H9 (cell line): ENCODE measurements around the gene DDI1. TPM values are rescaled to one million over a fixed set of nuclear protein-coding genes. Genes with fewer than 3 reads are reported as not detected.

Experiments used
- DNase-seq: peaks from one replicate; pipeline ENCODE4 v3.0.0-alpha.2; 2017
- H2AFZ ChIP-seq: one replicate; pipeline ENCODE4 v1.6.1; 2013; ENCODE audit warnings: mild to moderate bottlenecking, low read length, control low read depth, moderate library complexity
- H2AK5ac ChIP-seq: 2 replicates; pipeline ENCODE4 v1.6.1; 2013; ENCODE audit warnings: low read length, control low read depth, mixed read lengths; ENCODE audit not compliant: insufficient read length
- H2BK120ac ChIP-seq: one replicate; pipeline ENCODE4 v1.6.1; 2013; ENCODE audit warnings: low read depth, mild to moderate bottlenecking, low read length, control low read depth, inconsistent platforms; ENCODE audit not compliant: poor library complexity, severe bottlenecking
- H2BK12ac ChIP-seq: 2 replicates; pipeline ENCODE4 v1.6.1; 2013; ENCODE audit warnings: low read length, control low read depth, mixed read lengths, low read depth; ENCODE audit not compliant: insufficient read length
- H2BK15ac ChIP-seq: 2 replicates; pipeline ENCODE4 v1.6.1; 2013; ENCODE audit warnings: low read depth, low read length, control low read depth
- H2BK20ac ChIP-seq: one replicate; pipeline ENCODE4 v1.6.1; 2013; ENCODE audit warnings: low read depth, mild to moderate bottlenecking, low read length, control low read depth, inconsistent platforms; ENCODE audit not compliant: poor library complexity, severe bottlenecking
- H2BK5ac ChIP-seq: 2 replicates; pipeline ENCODE4 v1.6.1; 2013; ENCODE audit warnings: low read length, control low read depth, mixed read lengths; ENCODE audit not compliant: insufficient read length
- H3K14ac ChIP-seq: 2 replicates; pipeline ENCODE4 v1.6.1; 2013; ENCODE audit warnings: low read length, control low read depth; ENCODE audit not compliant: insufficient read depth
- H3K18ac ChIP-seq: 2 replicates; pipeline ENCODE4 v1.6.1; 2013; ENCODE audit warnings: low read depth, mild to moderate bottlenecking, mixed read lengths, low read length, control low read depth; ENCODE audit not compliant: insufficient read length
- H3K23ac ChIP-seq: 2 replicates; pipeline ENCODE4 v1.6.1; 2013; ENCODE audit warnings: low read length, control low read depth, mixed read lengths, low read depth; ENCODE audit not compliant: insufficient read length
- H3K23me2 ChIP-seq: 2 replicates; pipeline ENCODE4 v1.6.1; 2013; ENCODE audit warnings: low read depth, mild to moderate bottlenecking, mixed read lengths, low read length, control low read depth; ENCODE audit not compliant: insufficient read length, poor library complexity, severe bottlenecking
- H3K27ac ChIP-seq: 2 replicates; pipeline ENCODE4 v1.5.1; 2013; ENCODE audit warnings: low read length, control low read depth, mixed read lengths, low read depth; ENCODE audit not compliant: insufficient read length
- H3K27me3 ChIP-seq: 2 replicates; pipeline ENCODE4 v1.6.1; 2013; ENCODE audit warnings: low read length, control low read depth, inconsistent platforms; ENCODE audit not compliant: insufficient read depth
- H3K4ac ChIP-seq: 2 replicates; pipeline ENCODE4 v1.6.1; 2013; ENCODE audit warnings: low read depth, mild to moderate bottlenecking, control low read depth, inconsistent platforms, low read length, moderate library complexity
- H3K4me1 ChIP-seq: 2 replicates; pipeline ENCODE4 v1.6.1; 2013; ENCODE audit warnings: low read length, control low read depth, inconsistent platforms; ENCODE audit not compliant: insufficient read depth
- H3K4me2 ChIP-seq: 2 replicates; pipeline ENCODE4 v1.6.1; 2013; ENCODE audit warnings: low read length, control low read depth, mixed read lengths; ENCODE audit not compliant: insufficient read length, insufficient read depth
- H3K56ac ChIP-seq: 2 replicates; pipeline ENCODE4 v1.6.1; 2013; ENCODE audit warnings: low read depth, mild to moderate bottlenecking, mixed read lengths, low read length, control low read depth; ENCODE audit not compliant: insufficient read length
- H3K79me1 ChIP-seq: 2 replicates; pipeline ENCODE4 v1.6.1; 2013; ENCODE audit warnings: low read depth, mild to moderate bottlenecking, moderate library complexity, low read length, control low read depth, inconsistent platforms; ENCODE audit not compliant: insufficient read depth, poor library complexity, severe bottlenecking
- H3K79me2 ChIP-seq: 2 replicates; pipeline ENCODE4 v1.6.1; 2013; ENCODE audit warnings: low read length, control low read depth, inconsistent platforms; ENCODE audit not compliant: insufficient read depth
- H3K9ac ChIP-seq: 2 replicates; pipeline ENCODE4 v1.6.1; 2013; ENCODE audit warnings: low read length, control low read depth, mixed read lengths; ENCODE audit not compliant: insufficient read length; ENCODE audit errors: extremely low read depth
- H3K9me3 ChIP-seq: one replicate; pipeline ENCODE4 v1.6.1; 2013; ENCODE audit warnings: low read depth, low read length, inconsistent platforms; ENCODE audit not compliant: control insufficient read depth
- H3T11ph ChIP-seq: one replicate; pipeline ENCODE4 v1.6.1; 2013; ENCODE audit warnings: mild to moderate bottlenecking, low read length, control low read depth, inconsistent platforms
- H4K20me1 ChIP-seq: one replicate; pipeline ENCODE4 v1.6.1; 2013; ENCODE audit not compliant: control insufficient read depth, insufficient read length, insufficient read depth
- H4K5ac ChIP-seq: 2 replicates; pipeline ENCODE4 v1.6.1; 2013; ENCODE audit warnings: low read depth, mild to moderate bottlenecking, mixed read lengths, low read length, control low read depth; ENCODE audit not compliant: insufficient read length
- H4K8ac ChIP-seq: replicated peaks from 2 replicates; pipeline ENCODE4 v1.6.1; 2013; ENCODE audit warnings: low read length, control low read depth, mixed read lengths, low read depth; ENCODE audit not compliant: insufficient read length
- H4K91ac ChIP-seq: 2 replicates; pipeline ENCODE4 v1.6.1; 2013; ENCODE audit warnings: low read depth, mild to moderate bottlenecking, moderate library complexity, mixed read lengths, low read length, control low read depth; ENCODE audit not compliant: insufficient read length
- H3K27ac Mint-ChIP-seq, 3 experiments: 2 replicates in 2 of 3; 3 replicates in 1 of 3; pipeline ENCODE4 v1.8.0; 2020 to 2021; ENCODE audit warnings: mixed read lengths in 3 of 3, mild to moderate bottlenecking in 1 of 3, moderate library complexity in 1 of 3
- H3K27me3 Mint-ChIP-seq: 2 replicates; pipeline ENCODE4 v1.8.0; 2021; ENCODE audit warnings: low read depth, mild to moderate bottlenecking, moderate library complexity, mixed read lengths
- H3K36me3 Mint-ChIP-seq, 3 experiments: 2 replicates in 2 of 3; 3 replicates in 1 of 3; pipeline ENCODE4 v1.8.0; 2020 to 2021; ENCODE audit warnings: low read depth in 3 of 3, mixed read lengths in 3 of 3; ENCODE audit not compliant: insufficient read depth in 1 of 3
- H3K4me1 Mint-ChIP-seq, 2 experiments: 2 replicates each; pipeline ENCODE4 v1.8.0; 2020; ENCODE audit warnings: mixed read lengths in 2 of 2
- H3K4me3 Mint-ChIP-seq, 2 experiments: 2 replicates in 1 of 2; 3 replicates in 1 of 2; pipeline ENCODE4 v1.8.0; 2020 to 2021; ENCODE audit warnings: mild to moderate bottlenecking in 2 of 2, mixed read lengths in 2 of 2, moderate library complexity in 1 of 2
- H3K9me3 Mint-ChIP-seq, 2 experiments: 2 replicates in 1 of 2; 3 replicates in 1 of 2; pipeline ENCODE4 v1.8.0; 2020; ENCODE audit warnings: mild to moderate bottlenecking in 2 of 2, mixed read lengths in 2 of 2, moderate library complexity in 1 of 2
- WGBS: extraction: QIAGEN DNeasy Blood & Tissue Kit; methylation state at CpG from one replicate; pipeline ENCODE4 v1.1.7; 2013; ENCODE audit warnings: missing lambda C conversion rate, low lambda C conversion rate, mixed read lengths; ENCODE audit not compliant: insufficient read length; ENCODE audit errors: extremely low coverage; 5-methylcytosine and 5-hydroxymethylcytosine counted together
- total RNA-seq: library from RNA; stranded (reverse); gene quantifications from 2 replicates; pipeline ENCODE4 v1.2.1, GENCODE V29; 2021
- TF ChIP-seq, protein P1 (sequence below): fragments of 200-600 bp; sonication (generic); conservative IDR thresholded peaks from 3 replicates; pipeline ENCODE4 v1.8.0; 2021; ENCODE audit warnings: antibody characterized with exemption, mild to moderate bottlenecking

Gene DDI1
- total RNA-seq, 1 experiment from 2014 or later: not detected

DNA sequence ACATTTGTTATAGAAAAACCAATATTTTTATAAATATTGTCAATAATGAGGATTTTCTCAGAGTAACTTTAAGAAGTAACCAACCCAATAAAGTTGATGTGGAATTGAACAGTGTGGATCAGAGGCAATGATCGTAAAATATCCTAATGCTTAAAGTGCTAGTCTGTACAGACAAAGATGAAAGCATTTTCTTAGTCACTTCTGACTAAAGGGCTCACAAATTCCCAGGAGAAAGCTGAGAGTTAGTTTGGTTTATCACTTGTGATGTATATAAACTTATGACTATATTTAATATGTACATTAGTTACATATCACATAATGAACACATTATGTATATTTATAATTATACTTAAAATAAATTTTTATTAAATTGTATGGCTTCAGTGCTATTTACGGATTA, 25.4 kb upstream of the DDI1 start:
- no peaks in the 10 kb centered on the region for H3K9me3 Mint-ChIP-seq
- no peak for DNase-seq
- no peaks in the 10 kb centered on the region; a peak in 1 of 7 replicates for H3K36me3 Mint-ChIP-seq
- no peak overlapping the region for H2BK15ac ChIP-seq
- no peak overlapping the region for H2AK5ac ChIP-seq
- no peak overlapping the region for H2BK20ac ChIP-seq
- H4K91ac ChIP-seq: no peak overlapping the region
- H3K79me2 ChIP-seq: no peaks in the 10 kb centered on the region
- no peak overlapping the region for H3K4me3 Mint-ChIP-seq
- no peak overlapping the region for H4K8ac ChIP-seq
- TF ChIP-seq, protein P1, sequence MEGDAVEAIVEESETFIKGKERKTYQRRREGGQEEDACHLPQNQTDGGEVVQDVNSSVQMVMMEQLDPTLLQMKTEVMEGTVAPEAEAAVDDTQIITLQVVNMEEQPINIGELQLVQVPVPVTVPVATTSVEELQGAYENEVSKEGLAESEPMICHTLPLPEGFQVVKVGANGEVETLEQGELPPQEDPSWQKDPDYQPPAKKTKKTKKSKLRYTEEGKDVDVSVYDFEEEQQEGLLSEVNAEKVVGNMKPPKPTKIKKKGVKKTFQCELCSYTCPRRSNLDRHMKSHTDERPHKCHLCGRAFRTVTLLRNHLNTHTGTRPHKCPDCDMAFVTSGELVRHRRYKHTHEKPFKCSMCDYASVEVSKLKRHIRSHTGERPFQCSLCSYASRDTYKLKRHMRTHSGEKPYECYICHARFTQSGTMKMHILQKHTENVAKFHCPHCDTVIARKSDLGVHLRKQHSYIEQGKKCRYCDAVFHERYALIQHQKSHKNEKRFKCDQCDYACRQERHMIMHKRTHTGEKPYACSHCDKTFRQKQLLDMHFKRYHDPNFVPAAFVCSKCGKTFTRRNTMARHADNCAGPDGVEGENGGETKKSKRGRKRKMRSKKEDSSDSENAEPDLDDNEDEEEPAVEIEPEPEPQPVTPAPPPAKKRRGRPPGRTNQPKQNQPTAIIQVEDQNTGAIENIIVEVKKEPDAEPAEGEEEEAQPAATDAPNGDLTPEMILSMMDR: no peak
- H3K27ac Mint-ChIP-seq: no peak overlapping the region
- no peak overlapping the region for H3K14ac ChIP-seq
- H2BK120ac ChIP-seq: no peak overlapping the region
- no peak overlapping the region for H3T11ph ChIP-seq
- H3K23me2 ChIP-seq: no peaks in the 10 kb centered on the region
- no peak overlapping the region for H2BK5ac ChIP-seq
- no peaks in the 10 kb centered on the region for H3K9me3 ChIP-seq
- no peak overlapping the region for H4K5ac ChIP-seq
- no peak overlapping the region for H3K4me2 ChIP-seq
- no peaks in the 10 kb centered on the region for H3K4me1 ChIP-seq
- no peak overlapping the region for H2AFZ ChIP-seq
- no peaks in the 10 kb centered on the region for H3K79me1 ChIP-seq
- no peaks in the 10 kb centered on the region for H4K20me1 ChIP-seq
- H3K4me1 Mint-ChIP-seq: peaks cover 3% of the 10 kb centered on the region in 2 experiments; a peak in 2 of 4 replicates
- no peak overlapping the region for H3K9ac ChIP-seq
- H3K27me3 Mint-ChIP-seq: no peaks in the 10 kb centered on the region
- H3K18ac ChIP-seq: no peak overlapping the region
- no peak overlapping the region for H3K27ac ChIP-seq
- no peak overlapping the region for H2BK12ac ChIP-seq
- WGBS: no CpG with 5 or more reads among the region's 2 CpGs
- no peak overlapping the region for H3K4ac ChIP-seq
- H3K56ac ChIP-seq: no peak overlapping the region
- H3K27me3 ChIP-seq: no peaks in the 10 kb centered on the region
- no peak overlapping the region for H3K23ac ChIP-seq
